GM18867 (cell line): ENCODE measurements around the gene ADD2.
"Not testable (repeated sequence)": the region's sequence is repeated elsewhere in the genome, so short reads cannot be mapped to it uniquely, and the experiment has no call there.

ENCODE experiments used
- ATAC-seq: cut with Tn5 transposase; IDR thresholded peaks from one replicate; pipeline ENCODE4 v1.9.1; 2021; ENCODE audit warnings: mild to moderate bottlenecking, moderate library complexity; ENCODE audit not compliant: unreplicated experiment

ADD2 gene

GRCh38 chr2:70753902-70754301, 14.1 kb downstream of the ADD2 start:
- no peak for ATAC-seq

- no peak for ATAC-seq
Observed at GRCh38 chr2:70753031-70753430, 15.0 kb downstream of the ADD2 start.

DNA sequence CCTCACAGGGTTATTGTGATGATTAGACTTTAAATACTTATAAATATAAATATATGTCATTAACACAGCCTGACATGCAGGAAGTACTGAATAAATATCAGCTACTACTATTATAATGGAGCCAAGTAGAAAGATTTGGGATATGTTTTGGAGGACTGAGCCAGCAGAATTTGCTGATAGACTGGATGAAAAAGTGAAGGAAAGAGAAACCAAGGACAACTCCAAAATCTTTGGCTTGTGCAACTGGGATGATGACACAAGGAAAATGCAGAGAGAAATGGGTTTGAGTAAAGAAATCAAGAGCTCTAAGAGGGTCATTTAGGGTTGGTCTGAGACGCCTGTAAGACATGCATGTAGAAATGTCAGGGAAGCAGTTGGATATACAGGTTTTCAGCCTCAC, 15.6 kb downstream of the ADD2 start:
- no peak for ATAC-seq

DNA sequence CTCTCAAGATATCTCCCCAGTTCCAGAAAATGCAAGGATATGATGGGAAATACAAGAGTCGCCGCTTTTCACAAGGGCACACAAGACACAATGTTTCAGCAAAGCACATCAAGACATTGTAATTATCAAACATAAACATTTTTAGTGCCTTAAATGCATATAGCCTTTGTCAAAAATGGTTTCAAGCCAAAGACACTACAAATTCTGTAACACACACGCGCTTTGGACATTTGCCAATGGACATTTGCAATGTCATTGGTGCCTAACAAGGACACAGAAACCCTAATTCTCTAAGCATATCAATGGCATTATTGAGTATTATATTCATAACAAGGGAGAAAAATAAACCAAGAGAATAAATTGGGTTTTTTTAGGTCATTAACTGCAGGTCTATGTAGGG, 16.1 kb downstream of the ADD2 start:
- ATAC-seq, result no peak

DNA sequence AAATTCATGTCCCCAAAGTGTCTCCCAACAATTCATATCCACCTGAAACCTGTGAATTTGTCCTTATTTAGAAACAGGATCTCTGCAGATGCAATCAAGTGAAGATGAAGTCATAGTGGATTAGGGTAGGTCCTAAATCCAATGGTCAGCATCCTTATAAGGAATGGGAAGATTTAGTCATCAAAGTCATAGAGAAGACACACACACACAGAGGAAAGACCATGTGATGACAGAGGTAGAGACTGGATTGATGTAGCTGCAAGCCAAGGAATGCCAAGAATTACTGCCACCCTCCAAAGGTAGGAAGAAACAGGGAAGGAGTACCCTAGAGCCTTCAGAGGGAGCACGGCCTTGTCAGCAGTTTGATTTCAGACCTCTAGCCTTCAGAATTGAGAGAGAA, 17.7 kb downstream of the ADD2 start:
- no peak for ATAC-seq

- ATAC-seq, result no peak
Observed at GRCh38 chr2:70748002-70748784, 19.8 kb downstream of the ADD2 start.

DNA sequence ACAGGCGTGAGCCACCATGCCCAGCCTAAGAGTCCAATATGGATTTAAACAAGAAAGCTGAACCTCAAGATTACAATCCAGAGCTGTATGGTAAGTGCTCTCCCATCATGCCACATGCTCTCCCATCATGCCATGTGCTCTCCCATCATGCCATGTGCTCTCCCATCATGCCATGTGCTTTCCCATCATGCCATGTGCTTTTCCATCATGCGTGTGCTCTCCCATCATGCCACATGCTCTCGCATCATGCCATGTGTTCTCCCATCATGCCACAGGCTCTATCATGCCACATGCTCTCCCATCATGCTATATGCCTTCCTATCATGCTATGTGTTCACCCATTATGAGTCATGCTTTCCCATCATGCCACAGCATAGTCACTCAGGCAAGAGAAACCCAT, 20.7 kb downstream of the ADD2 start:
- ATAC-seq, result no peak

DNA sequence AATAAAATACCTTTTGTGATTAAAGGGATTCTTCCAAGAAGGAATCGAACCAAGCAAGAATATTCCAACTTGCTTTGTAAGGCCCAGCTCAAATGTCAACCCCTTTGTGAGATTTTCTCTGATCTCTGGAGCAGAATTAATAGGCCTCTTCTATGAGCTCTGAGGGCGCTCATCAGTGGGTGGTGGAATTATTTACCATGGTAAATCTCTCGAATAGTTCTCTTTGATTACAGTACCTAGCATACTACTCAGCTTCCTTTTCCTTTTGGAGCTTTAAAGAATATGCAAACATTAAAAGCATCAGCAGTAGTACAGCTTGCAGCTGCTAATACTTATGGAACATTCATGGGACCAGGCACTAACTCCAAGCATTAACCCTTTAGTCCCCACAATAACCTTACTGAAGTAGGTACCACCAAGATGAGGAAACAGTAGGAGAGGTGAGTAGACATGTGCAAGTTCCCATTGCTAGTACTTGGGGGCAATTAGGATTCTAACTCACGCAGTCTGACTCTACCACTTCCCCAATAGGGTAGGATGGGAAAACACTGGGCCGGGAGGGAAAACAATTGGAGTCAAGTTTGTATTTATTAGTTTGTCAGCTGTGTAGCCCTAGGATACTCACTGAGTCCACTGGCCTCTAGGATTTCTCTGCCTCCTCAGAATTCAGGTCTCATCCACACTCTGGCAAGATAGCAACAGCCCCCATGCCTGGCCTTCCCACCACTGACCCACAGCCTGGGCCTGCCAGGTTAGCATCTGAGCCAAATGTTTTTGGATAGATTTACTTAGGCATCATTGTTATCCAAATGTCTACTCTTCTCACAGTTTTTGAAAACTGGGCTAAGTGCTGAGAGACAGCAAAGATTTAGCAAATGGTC, 21.7 kb downstream of the ADD2 start:
- ATAC-seq, result no peak

- no peak for ATAC-seq
Observed at GRCh38 chr2:70745276-70745825, 22.6 kb downstream of the ADD2 start.

DNA sequence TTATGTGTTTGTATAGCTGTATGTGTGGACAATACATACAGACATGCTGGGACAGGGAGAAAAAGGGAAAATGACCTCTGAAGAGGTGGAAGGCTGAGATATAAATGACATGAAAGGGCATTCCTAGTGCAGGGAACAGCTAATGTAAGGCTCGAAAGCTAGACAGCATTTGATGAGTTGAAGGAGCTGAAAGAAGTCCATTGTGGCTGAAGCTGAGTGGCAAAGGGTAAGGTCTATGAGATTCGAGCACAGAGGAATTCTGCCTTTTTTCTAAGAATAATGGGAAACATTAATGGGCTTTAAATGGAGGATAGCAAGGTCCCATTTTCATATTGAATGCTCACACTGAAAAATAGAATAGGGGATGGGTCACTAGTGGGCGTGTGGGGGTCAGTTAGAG, 23.6 kb downstream of the ADD2 start:
- no peak for ATAC-seq

GRCh38 chr2:70743677-70744076, 24.3 kb downstream of the ADD2 start:
- no peak for ATAC-seq

DNA sequence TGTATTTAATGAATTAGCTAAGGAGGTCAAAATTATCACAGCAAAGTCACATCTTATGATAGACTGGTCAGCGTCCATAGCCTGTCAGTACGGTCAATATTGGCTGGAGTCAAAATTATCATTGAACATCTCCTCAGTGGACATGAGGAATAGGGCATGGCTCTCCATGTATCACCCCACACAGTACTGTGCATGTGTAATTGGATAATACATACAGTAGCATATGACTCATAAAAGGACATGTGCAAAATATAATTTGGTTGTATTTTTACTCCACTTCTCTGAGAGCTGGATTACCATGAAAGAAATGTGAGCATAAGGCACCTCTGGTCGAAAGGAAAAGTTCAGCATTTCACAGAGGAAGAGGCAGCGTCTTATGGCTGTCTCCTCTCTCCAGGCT, 24.9 kb downstream of the ADD2 start:
- ATAC-seq, result no peak

- ATAC-seq, result not testable (repeated sequence)
Observed at GRCh38 chr2:70739492-70739891, 28.5 kb downstream of the ADD2 start.

DNA sequence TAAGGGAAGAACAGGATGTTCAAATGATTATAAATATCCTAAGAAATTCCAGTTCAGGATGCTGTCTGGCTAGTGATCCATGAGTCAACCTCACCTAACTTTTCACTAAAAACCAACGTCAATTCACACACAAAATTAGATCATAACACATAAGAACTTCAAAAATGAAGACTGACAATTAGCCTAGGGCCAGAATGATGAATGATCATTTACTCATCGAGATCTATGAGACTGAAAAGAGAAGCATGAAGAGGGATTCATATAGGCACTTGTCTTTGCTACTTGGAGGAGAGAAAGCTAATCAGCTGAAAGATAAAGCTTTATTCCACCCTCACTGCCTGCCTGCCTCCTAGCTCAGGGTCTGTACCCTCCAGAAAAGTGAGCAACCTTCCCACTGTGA, 29.8 kb downstream of the ADD2 start:
- ATAC-seq, result no peak

GRCh38 chr2:70735071-70735470, 32.9 kb downstream of the ADD2 start:
- ATAC-seq, result no peak

DNA sequence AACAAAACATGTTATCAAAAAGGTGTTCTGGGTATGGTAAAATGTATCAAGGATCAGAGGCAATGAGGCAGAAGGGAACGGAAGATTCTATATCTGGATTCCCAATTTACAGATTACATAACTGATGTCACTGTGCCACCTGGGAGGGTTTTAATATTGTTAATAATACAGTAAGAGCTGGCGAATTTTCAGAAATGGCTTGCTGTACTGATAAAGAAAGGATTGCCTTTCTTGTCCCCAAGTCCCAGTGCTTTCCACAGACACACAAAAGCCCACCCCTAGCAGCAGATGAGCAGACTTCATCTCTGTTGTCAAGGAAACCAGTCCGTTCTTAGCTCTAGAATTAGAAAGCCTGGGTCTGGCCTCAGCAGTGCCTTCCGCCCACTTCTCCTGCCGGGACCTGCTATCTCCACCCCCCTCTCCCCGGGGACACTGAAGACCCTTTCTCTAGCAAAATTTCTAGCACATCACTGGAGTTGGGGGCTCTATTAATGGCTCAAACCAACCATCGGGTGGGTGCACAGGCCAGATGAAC, 34.3 kb downstream of the ADD2 start:
- no peak for ATAC-seq

DNA sequence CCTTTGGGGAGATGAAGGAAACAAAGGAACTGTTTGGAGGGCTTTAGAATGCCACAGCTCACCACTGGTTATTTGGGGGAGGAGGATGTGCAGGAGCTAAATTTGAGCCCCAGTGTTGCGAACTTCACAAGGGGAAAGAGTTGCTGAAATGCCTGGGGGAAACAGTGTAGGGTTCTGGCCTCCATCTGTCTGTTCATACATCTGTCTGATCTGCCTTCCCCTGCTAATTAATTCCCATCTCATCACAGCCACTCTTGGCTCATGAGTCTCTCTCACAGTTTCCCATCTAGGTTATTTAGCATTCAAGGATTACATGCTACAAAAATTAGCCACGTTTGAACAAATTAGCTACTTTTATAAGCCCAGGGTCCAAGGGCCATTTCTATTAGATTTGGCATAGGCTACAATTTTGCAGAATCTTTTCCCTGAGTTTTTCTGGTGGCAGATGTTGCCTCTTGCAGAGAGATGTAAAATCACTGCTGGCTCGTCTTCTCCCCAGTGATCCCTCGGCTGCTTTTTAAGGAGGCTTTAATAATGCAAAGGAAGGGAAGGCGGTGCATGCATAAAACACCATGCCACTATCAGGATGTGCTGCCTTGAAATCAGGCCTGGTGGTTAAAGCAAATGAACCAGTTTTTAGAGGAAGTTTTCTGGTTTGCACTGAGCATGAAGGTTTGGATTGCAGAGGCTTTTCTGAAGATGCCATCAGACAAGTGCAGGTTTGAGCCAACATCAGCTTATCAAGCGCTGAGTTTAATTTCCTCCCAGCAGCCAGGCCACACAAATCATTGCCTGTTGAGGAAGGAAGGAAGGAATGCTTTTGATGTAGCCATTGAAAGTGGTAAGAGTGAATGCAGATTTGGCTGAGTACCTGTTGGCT, 35.0 kb downstream of the ADD2 start:
- ATAC-seq, result no peak

DNA sequence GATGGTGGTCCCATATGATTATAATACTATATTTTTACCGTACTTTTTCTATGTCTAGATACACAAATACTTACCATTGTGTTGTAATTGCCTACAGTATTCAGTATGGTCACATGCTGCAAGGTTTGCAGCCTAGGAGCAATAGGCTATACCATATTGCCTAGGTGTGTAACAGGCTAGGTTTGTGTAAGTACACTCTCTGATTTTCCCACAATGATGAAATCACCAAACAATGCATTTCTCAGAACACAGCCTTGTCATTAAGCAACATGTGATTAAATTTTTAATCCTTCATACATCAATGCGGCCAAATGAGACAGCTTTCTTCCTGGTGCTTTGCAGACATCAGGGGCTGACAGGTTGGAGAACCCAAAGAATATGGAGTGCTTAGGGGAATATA, 37.3 kb downstream of the ADD2 start:
- no peak for ATAC-seq

DNA sequence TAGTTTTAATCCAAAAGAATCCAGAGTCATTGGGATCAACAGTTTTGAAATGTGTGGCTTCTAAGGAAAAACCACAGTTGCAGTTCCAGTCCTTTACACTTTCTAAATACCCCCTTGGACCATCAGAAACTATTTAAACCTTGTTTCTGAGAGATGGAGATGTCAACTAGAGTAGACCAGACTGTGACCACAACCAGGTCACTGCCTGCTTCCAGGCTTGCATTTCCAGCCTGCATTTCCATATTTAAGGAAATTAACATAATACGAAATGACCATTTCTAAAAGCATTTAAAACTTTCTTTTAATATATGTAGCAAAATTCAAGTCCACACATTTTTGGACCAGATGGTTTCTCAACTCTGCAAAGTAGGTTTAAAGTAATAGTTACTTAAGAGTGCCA, 38.4 kb downstream of the ADD2 start:
- no peak for ATAC-seq

- no peak for ATAC-seq
Observed at GRCh38 chr2:70728128-70728527, 39.9 kb downstream of the ADD2 start.
